CD14-positive monocyte (primary cell): ENCODE measurements around the gene FAM76A. TPM values are rescaled to one million over a fixed set of nuclear protein-coding genes. Genes with fewer than 3 reads are reported as not detected.
"Not testable (repeated sequence)": the region's sequence is repeated elsewhere in the genome, so short reads cannot be mapped to it uniquely, and the experiment has no call there.

Source experiments
- DNase-seq, 3 donors: peaks; one replicate each; pipeline ENCODE4 v3.0.0-alpha.2; 2011 to 2022
- H2AFZ ChIP-seq: 2 replicates; pipeline ENCODE4 v1.6.0; 2012; ENCODE audit warnings: mild to moderate bottlenecking, low read depth, low read length, inconsistent platforms; ENCODE audit not compliant: insufficient read depth, poor library complexity, severe bottlenecking
- H3K27ac ChIP-seq, 2 donors: 1 replicate in 1 of 2; 2 replicates in 1 of 2; pipeline ENCODE4 v1.5.1; 2012 to 2013; ENCODE audit warnings: low read length in 2 of 2, control low read depth in 1 of 2, inconsistent platforms in 1 of 2, low read depth in 1 of 2, mild to moderate bottlenecking in 1 of 2
- H3K27me3 ChIP-seq, 2 donors: one replicate each; pipeline versions ENCODE4 v1.6.0 to v1.6.1; 2011 to 2013; ENCODE audit warnings: low read length in 2 of 2; ENCODE audit not compliant: control insufficient read depth in 2 of 2, insufficient read depth in 2 of 2
- H3K36me3 ChIP-seq, 2 donors: replicated peaks in 1 of 2; 1 replicate in 1 of 2; 2 replicates in 1 of 2; pipeline versions ENCODE4 v1.5.1 to v1.6.1; 2012 to 2013; ENCODE audit warnings: low read length in 2 of 2, control low read depth in 1 of 2, inconsistent platforms in 1 of 2, mild to moderate bottlenecking in 1 of 2; ENCODE audit not compliant: insufficient read depth in 2 of 2, control insufficient read depth in 1 of 2
- H3K4me1 ChIP-seq, 2 donors: 1 replicate in 1 of 2; 2 replicates in 1 of 2; pipeline versions ENCODE4 v1.5.1 to v1.6.1; 2012 to 2013; ENCODE audit warnings: low read length in 2 of 2, control low read depth in 1 of 2, inconsistent platforms in 1 of 2, mild to moderate bottlenecking in 1 of 2, moderate library complexity in 1 of 2; ENCODE audit not compliant: insufficient read depth in 2 of 2, control insufficient read depth in 1 of 2
- H3K4me2 ChIP-seq: replicated peaks from 2 replicates; pipeline ENCODE3; 2012; ENCODE audit warnings: low read length, moderate library complexity, mild to moderate bottlenecking; ENCODE audit not compliant: poor library complexity, severe bottlenecking; ENCODE audit errors: extremely low read depth
- H3K4me3 ChIP-seq, 3 experiments: fragments of 200-600 bp in 1 of 3; sonication (generic) in 1 of 3; replicated peaks in 1 of 3; 1 replicate in 2 of 3; 2 replicates in 1 of 3; pipeline ENCODE4 v1.5.1; 2011 to 2013; ENCODE audit warnings: low read length in 3 of 3, mild to moderate bottlenecking in 3 of 3, control low read depth in 2 of 3, low read depth in 2 of 3, inconsistent platforms in 1 of 3, moderate library complexity in 1 of 3
- H3K79me2 ChIP-seq: 2 replicates; pipeline ENCODE4 v1.6.0; 2012; ENCODE audit warnings: mild to moderate bottlenecking, control low read depth, inconsistent platforms, low read length, moderate library complexity; ENCODE audit not compliant: insufficient read depth
- H3K9ac ChIP-seq: 2 replicates; pipeline ENCODE4 v1.6.0; 2017; ENCODE audit warnings: low read length, mild to moderate bottlenecking; ENCODE audit not compliant: insufficient read depth, poor library complexity, severe bottlenecking
- H3K9me3 ChIP-seq, 2 donors: replicated peaks in 1 of 2; 1 replicate in 1 of 2; 2 replicates in 1 of 2; pipeline versions ENCODE4 v1.5.1 to v1.6.1; 2012 to 2013; ENCODE audit warnings: low read length in 2 of 2, control low read depth in 1 of 2; ENCODE audit not compliant: control insufficient read depth in 1 of 2, insufficient read depth in 1 of 2
- H4K20me1 ChIP-seq: 2 replicates; pipeline ENCODE4 v1.6.0; 2012; ENCODE audit warnings: mild to moderate bottlenecking, low read length, control low read depth, moderate library complexity; ENCODE audit not compliant: insufficient read depth
- H3K27ac Mint-ChIP-seq, 7 donors: one replicate each; pipeline ENCODE4 v1.8.0; 2020; ENCODE audit warnings: mild to moderate bottlenecking in 7 of 7, mixed read lengths in 7 of 7, moderate library complexity in 6 of 7, inconsistent platforms in 2 of 7
- H3K27me3 Mint-ChIP-seq, 3 donors: one replicate each; pipeline ENCODE4 v1.8.0; 2021 to 2022; ENCODE audit warnings: low read depth in 3 of 3, mild to moderate bottlenecking in 3 of 3, mixed read lengths in 3 of 3, moderate library complexity in 3 of 3, inconsistent platforms in 1 of 3
- H3K36me3 Mint-ChIP-seq, 2 donors: one replicate each; pipeline ENCODE4 v1.8.0; 2020; ENCODE audit warnings: mixed read lengths in 2 of 2, inconsistent platforms in 1 of 2, mild to moderate bottlenecking in 1 of 2
- H3K4me1 Mint-ChIP-seq: one replicate; pipeline ENCODE4 v1.8.0; 2020; ENCODE audit warnings: mild to moderate bottlenecking, mixed read lengths
- H3K4me3 Mint-ChIP-seq, 2 donors: one replicate each; pipeline ENCODE4 v1.8.0; 2020; ENCODE audit warnings: mild to moderate bottlenecking in 2 of 2, mixed read lengths in 2 of 2, moderate library complexity in 1 of 2
- H3K9me3 Mint-ChIP-seq, 7 donors: one replicate each; pipeline ENCODE4 v1.8.0; 2020 to 2022; ENCODE audit warnings: mixed read lengths in 7 of 7, mild to moderate bottlenecking in 6 of 7, moderate library complexity in 6 of 7, inconsistent platforms in 2 of 7
- WGBS: methylation state at CpG from one replicate; pipeline ENCODE4 v1.1.5; 2013; ENCODE audit warnings: missing lambda C conversion rate; ENCODE audit not compliant: insufficient coverage; 5-methylcytosine and 5-hydroxymethylcytosine counted together
- intact Hi-C, 2 donors: fragments of 100-400 bp; cut with micrococcal nuclease; formaldehyde crosslinking; loops; one replicate each; pipeline versions ENCODE4 v1.15.0 to v1.15.1; 2023
- polyA plus RNA-seq, 3 donors: library from polyadenylated mRNA; depleted of rRNA in 1 of 3; unstranded in 2 of 3; stranded (reverse) in 1 of 3; fragments of 300-500 nt in 2 of 3; fragments of >200 nt in 1 of 3; fragmentation: Illumina TruSeq in 2 of 3; gene quantifications; 1 replicate in 2 of 3; 2 replicates in 1 of 3; pipeline ENCODE4 v1.2.3, GENCODE V29; 2012 to 2021
- TF ChIP-seq, protein P1 (sequence below): fragments of 200-600 bp; IDR thresholded peaks from one replicate; pipeline ENCODE4 v1.8.0; 2022; ENCODE audit warnings: antibody characterized with exemption, mild to moderate bottlenecking

The FAM76A gene
- polyA plus RNA-seq, 3 donors: 9.1 to 10.9 (median 10.3) TPM

GRCh38 chr1:27806758-27807157, 81.0 kb downstream of the FAM76A start:
- TF ChIP-seq, protein P1, sequence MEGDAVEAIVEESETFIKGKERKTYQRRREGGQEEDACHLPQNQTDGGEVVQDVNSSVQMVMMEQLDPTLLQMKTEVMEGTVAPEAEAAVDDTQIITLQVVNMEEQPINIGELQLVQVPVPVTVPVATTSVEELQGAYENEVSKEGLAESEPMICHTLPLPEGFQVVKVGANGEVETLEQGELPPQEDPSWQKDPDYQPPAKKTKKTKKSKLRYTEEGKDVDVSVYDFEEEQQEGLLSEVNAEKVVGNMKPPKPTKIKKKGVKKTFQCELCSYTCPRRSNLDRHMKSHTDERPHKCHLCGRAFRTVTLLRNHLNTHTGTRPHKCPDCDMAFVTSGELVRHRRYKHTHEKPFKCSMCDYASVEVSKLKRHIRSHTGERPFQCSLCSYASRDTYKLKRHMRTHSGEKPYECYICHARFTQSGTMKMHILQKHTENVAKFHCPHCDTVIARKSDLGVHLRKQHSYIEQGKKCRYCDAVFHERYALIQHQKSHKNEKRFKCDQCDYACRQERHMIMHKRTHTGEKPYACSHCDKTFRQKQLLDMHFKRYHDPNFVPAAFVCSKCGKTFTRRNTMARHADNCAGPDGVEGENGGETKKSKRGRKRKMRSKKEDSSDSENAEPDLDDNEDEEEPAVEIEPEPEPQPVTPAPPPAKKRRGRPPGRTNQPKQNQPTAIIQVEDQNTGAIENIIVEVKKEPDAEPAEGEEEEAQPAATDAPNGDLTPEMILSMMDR: no peak
- Mint-ChIP-seq H3K9me3 (peaks cover 0 to 4% (median 0%) of the 10 kb centered on the region in 7 donors), H3K27ac (no peak overlapping the region), H3K27me3 (no peaks in the 10 kb centered on the region), H3K36me3 (peaks cover 55 to 83% of the 10 kb centered on the region in 2 donors), H3K4me3 (no peak overlapping the region), H3K4me1 (no peaks in the 10 kb centered on the region)
- Histone ChIP-seq H3K79me2 (no peaks in the 10 kb centered on the region), H3K4me3 (no peak overlapping the region), H3K27ac (no peak overlapping the region), H3K36me3 (peaks cover 75 to 89% of the 10 kb centered on the region in 2 donors), H3K4me2 (no peak overlapping the region), H3K27me3 (no peaks in the 10 kb centered on the region), H3K9ac (no peak overlapping the region), H4K20me1 (peaks cover 29% of the 10 kb centered on the region), H3K4me1 (no peaks in the 10 kb centered on the region), H2AFZ (no peak overlapping the region), H3K9me3 (no peaks in the 10 kb centered on the region)
- no CpG with 5 or more reads among the region's 7 CpGs for WGBS
- DNase-seq: no peak
- intact Hi-C loops: no loop called here

DNA sequence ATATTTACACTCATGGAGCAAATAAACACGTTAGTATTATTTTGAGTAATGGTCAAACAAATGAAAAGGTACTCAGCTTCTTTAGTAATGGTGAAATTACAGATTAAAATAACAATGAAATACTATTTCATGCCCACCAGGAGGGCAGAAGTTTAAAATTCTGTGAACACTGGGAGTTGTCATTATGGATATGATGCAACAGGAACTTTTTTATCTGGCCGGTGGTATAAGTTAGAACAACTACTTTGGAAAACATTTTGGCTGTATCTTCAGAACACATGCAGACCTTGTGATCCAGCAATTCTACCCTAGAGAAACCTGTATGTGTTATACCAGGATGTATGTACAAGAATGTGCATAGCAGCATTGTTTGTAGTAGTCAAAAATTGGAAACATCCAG, 81.6 kb downstream of the FAM76A start:
- H3K36me3 Mint-ChIP-seq: peaks cover 55 to 83% of the 10 kb centered on the region in 2 donors
- no peak overlapping the region for H3K4me3 Mint-ChIP-seq
- H3K36me3 ChIP-seq: peaks cover 75 to 89% of the 10 kb centered on the region in 2 donors
- H3K4me3 ChIP-seq: no peak overlapping the region
- TF ChIP-seq, protein P1: no peak
- no peak overlapping the region for H3K4me2 ChIP-seq
- H3K27me3 ChIP-seq: no peaks in the 10 kb centered on the region
- H3K27me3 Mint-ChIP-seq: no peaks in the 10 kb centered on the region
- no peaks in the 10 kb centered on the region for H3K4me1 ChIP-seq
- H2AFZ ChIP-seq: no peak overlapping the region
- no CpG with 5 or more reads among the region's 2 CpGs for WGBS
- no peak overlapping the region for H3K9ac ChIP-seq
- DNase-seq: no peak
- intact Hi-C loops: no loop called here
- peaks cover 27% of the 10 kb centered on the region for H4K20me1 ChIP-seq
- H3K4me1 Mint-ChIP-seq: no peaks in the 10 kb centered on the region
- no peak overlapping the region for H3K27ac ChIP-seq
- no peaks in the 10 kb centered on the region for H3K79me2 ChIP-seq
- no peaks in the 10 kb centered on the region for H3K9me3 ChIP-seq
- H3K9me3 Mint-ChIP-seq: peaks cover 0 to 4% (median 0%) of the 10 kb centered on the region in 7 donors
- no peak overlapping the region for H3K27ac Mint-ChIP-seq

- no CpG with 5 or more reads among the region's 3 CpGs for WGBS
- Histone ChIP-seq H3K36me3 (peaks cover 75 to 89% of the 10 kb centered on the region in 2 donors), H4K20me1 (peaks cover 26% of the 10 kb centered on the region)
- intact Hi-C loops, H3K9ac ChIP-seq, H3K4me3 ChIP-seq, H3K27me3 ChIP-seq, H3K4me1 ChIP-seq, H3K27ac Mint-ChIP-seq, H3K4me1 Mint-ChIP-seq, H3K4me2 ChIP-seq, H3K27ac ChIP-seq, H3K27me3 Mint-ChIP-seq, DNase-seq, H3K4me3 Mint-ChIP-seq, H3K79me2 ChIP-seq, H3K9me3 ChIP-seq, H2AFZ ChIP-seq, H3K9me3 Mint-ChIP-seq: not testable (repeated sequence)
- H3K36me3 Mint-ChIP-seq: peaks cover 54 to 83% of the 10 kb centered on the region in 2 donors
Measured at GRCh38 chr1:27808131-27808530, 82.4 kb downstream of the FAM76A start.
